SJCRH30 (cell line): ENCODE results near the gene IGFBP3. TPM values are rescaled to one million over a fixed set of nuclear protein-coding genes. Genes with fewer than 3 reads are reported as not detected.

Experiments used
- DNase-seq, 2 experiments: peaks; one replicate each; pipeline ENCODE4 v3.0.0-alpha.2; 2015 to 2020
- H3K27ac ChIP-seq: fragments of 250-450 bp; sonication (Bioruptor Pico); 2 replicates; pipeline ENCODE4 v1.5.1; 2020; ENCODE audit warnings: mild to moderate bottlenecking, moderate library complexity
- H3K27me3 ChIP-seq: fragments of 250-450 bp; sonication (Bioruptor Pico); 2 replicates; pipeline ENCODE4 v1.5.1; 2020; ENCODE audit warnings: mild to moderate bottlenecking, moderate library complexity
- H3K36me3 ChIP-seq: fragments of 250-450 bp; sonication (Bioruptor Pico); 2 replicates; pipeline ENCODE4 v1.5.1; 2020; ENCODE audit warnings: mild to moderate bottlenecking, moderate library complexity
- H3K4me1 ChIP-seq: fragments of 250-450 bp; sonication (Bioruptor Pico); 2 replicates; pipeline ENCODE4 v1.5.1; 2020; ENCODE audit warnings: mild to moderate bottlenecking, moderate library complexity
- H3K4me3 ChIP-seq: fragments of 250-450 bp; sonication (Bioruptor Pico); 2 replicates; pipeline ENCODE4 v1.5.1; 2020; ENCODE audit warnings: mild to moderate bottlenecking, moderate library complexity
- H3K9me3 ChIP-seq: fragments of 250-450 bp; sonication (Bioruptor Pico); replicated peaks from 2 replicates; pipeline ENCODE4 v1.5.1; 2020; ENCODE audit warnings: mild to moderate bottlenecking, moderate library complexity
- total RNA-seq: library from RNA; depleted of rRNA; stranded (reverse); fragments of >200 nt; shearing (Covaris generic); gene quantifications from 2 replicates; pipeline ENCODE4 v1.2.3, GENCODE V29; 2014

IGFBP3 gene
- total RNA-seq, 1 experiment from 2014 or later, result not detected

GRCh38 chr7:45891462-45892402 lies 29.3 kb downstream of the IGFBP3 start:
- H3K4me3 ChIP-seq, result no peak overlapping the region
- H3K9me3 ChIP-seq, result no peaks in the 10 kb centered on the region
- H3K36me3 ChIP-seq, result no peaks in the 10 kb centered on the region
- peaks cover 6% of the 10 kb centered on the region; the same call in 1 of the 2 replicates for H3K27me3 ChIP-seq
- H3K27ac ChIP-seq, result no peak overlapping the region
- no peaks in the 10 kb centered on the region for H3K4me1 ChIP-seq
- DNase-seq, result no peak

- peak in 1 of 2 experiments; percentile 62 for DNase-seq
- no peak overlapping the region for H3K4me3 ChIP-seq
- H3K27ac ChIP-seq, result no peak overlapping the region
- peaks cover 6% of the 10 kb centered on the region; the same call in 1 of the 2 replicates for H3K27me3 ChIP-seq
- H3K36me3 ChIP-seq, result no peaks in the 10 kb centered on the region
- no peaks in the 10 kb centered on the region for H3K9me3 ChIP-seq
- H3K4me1 ChIP-seq, result no peaks in the 10 kb centered on the region
Observed at GRCh38 chr7:45890902-45891461, 30.1 kb downstream of the IGFBP3 start.

- H3K27ac ChIP-seq, result no peak overlapping the region
- DNase-seq, result no peak
- H3K4me3 ChIP-seq, result no peak overlapping the region
- H3K36me3 ChIP-seq, result no peaks in the 10 kb centered on the region
- H3K27me3 ChIP-seq, result peaks cover 9% of the 10 kb centered on the region
- H3K4me1 ChIP-seq, result peaks cover 2% of the 10 kb centered on the region; the same call in 1 of the 2 replicates
- H3K9me3 ChIP-seq, result no peaks in the 10 kb centered on the region
Observed at GRCh38 chr7:45890125-45890901, 30.8 kb downstream of the IGFBP3 start.

- Histone ChIP-seq H3K9me3 (no peaks in the 10 kb centered on the region), H3K27ac (no peak overlapping the region), H3K4me3 (no peak overlapping the region), H3K4me1 (peaks cover 2% of the 10 kb centered on the region; the same call in 1 of the 2 replicates), H3K27me3 (peaks cover 9% of the 10 kb centered on the region), H3K36me3 (no peaks in the 10 kb centered on the region)
- DNase-seq, result no peak
Observed at GRCh38 chr7:45889367-45890067, 31.6 kb downstream of the IGFBP3 start.

GRCh38 chr7:45888993-45889366 lies 32.1 kb downstream of the IGFBP3 start:
- no peaks in the 10 kb centered on the region for H3K9me3 ChIP-seq
- H3K27ac ChIP-seq, result no peak overlapping the region
- H3K4me3 ChIP-seq, result no peak overlapping the region
- H3K36me3 ChIP-seq, result no peaks in the 10 kb centered on the region
- peaks cover 2% of the 10 kb centered on the region; the same call in 1 of the 2 replicates for H3K4me1 ChIP-seq
- peaks cover 9% of the 10 kb centered on the region for H3K27me3 ChIP-seq
- DNase-seq, result no peak

- no peak within 1 kb of the TSS for H3K27ac ChIP-seq
Observed at GRCh38 chr7:45888185-45888992, 32.7 kb downstream of the IGFBP3 start, which contains the start of gene IGFBP1. Gene IGFBP1 (plus strand): TSS chr7:45888488. CDS start chr7:45888653, 165 bp downstream.

GRCh38 chr7:45886931-45887667 lies 34.0 kb downstream of the IGFBP3 start:
- H3K4me3 ChIP-seq, result no peak overlapping the region

More at GRCh38 chr7:45888185-45888992, 32.7 kb downstream of the IGFBP3 start, which contains the start of gene IGFBP1:
- DNase-seq, result no peak
- Histone ChIP-seq H3K9me3 (no peaks in the 10 kb centered on the region), H3K27me3 (peaks cover 9% of the 10 kb centered on the region), H3K4me1 (peaks cover 2% of the 10 kb centered on the region; the same call in 1 of the 2 replicates), H3K4me3 (no peak within 1 kb of the TSS), H3K36me3 (no peaks in the 10 kb centered on the region)

GRCh38 chr7:45885264-45885882 lies 35.7 kb downstream of the IGFBP3 start:
- Histone ChIP-seq H3K27ac (no peak overlapping the region), H3K27me3 (peaks cover 9% of the 10 kb centered on the region), H3K36me3 (no peaks in the 10 kb centered on the region), H3K9me3 (no peaks in the 10 kb centered on the region), H3K4me3 (no peak overlapping the region), H3K4me1 (peaks cover 2% of the 10 kb centered on the region; the same call in 1 of the 2 replicates)
- no peak for DNase-seq

More at GRCh38 chr7:45886931-45887667, 34.0 kb downstream of the IGFBP3 start:
- Histone ChIP-seq H3K4me1 (peaks cover 2% of the 10 kb centered on the region; the same call in 1 of the 2 replicates), H3K9me3 (no peaks in the 10 kb centered on the region), H3K27ac (no peak overlapping the region), H3K27me3 (peaks cover 9% of the 10 kb centered on the region), H3K36me3 (no peaks in the 10 kb centered on the region)
- DNase-seq, result no peak

- peaks cover 2% of the 10 kb centered on the region; the same call in 1 of the 2 replicates for H3K4me1 ChIP-seq
- no peaks in the 10 kb centered on the region for H3K36me3 ChIP-seq
- H3K27ac ChIP-seq, result no peak overlapping the region
- H3K4me3 ChIP-seq, result no peak overlapping the region
- H3K27me3 ChIP-seq, result peaks cover 3% of the 10 kb centered on the region; the same call in 1 of the 2 replicates
- H3K9me3 ChIP-seq, result no peaks in the 10 kb centered on the region
- DNase-seq, result no peak
Observed at GRCh38 chr7:45884136-45884535, 36.9 kb downstream of the IGFBP3 start.

- Histone ChIP-seq H3K27ac (no peak overlapping the region), H3K36me3 (no peaks in the 10 kb centered on the region), H3K9me3 (no peaks in the 10 kb centered on the region), H3K4me3 (no peak overlapping the region), H3K27me3 (peaks cover 3% of the 10 kb centered on the region; the same call in 1 of the 2 replicates), H3K4me1 (peaks cover 2% of the 10 kb centered on the region; the same call in 1 of the 2 replicates)
- no peak for DNase-seq
Observed at GRCh38 chr7:45882465-45882810, 38.6 kb downstream of the IGFBP3 start.

GRCh38 chr7:45881759-45882464 lies 39.2 kb downstream of the IGFBP3 start:
- no peak for DNase-seq
- H3K27ac ChIP-seq, result no peak overlapping the region
- no peaks in the 10 kb centered on the region for H3K9me3 ChIP-seq

GRCh38 chr7:45881280-45881758 lies 39.8 kb downstream of the IGFBP3 start:
- Histone ChIP-seq H3K27me3 (peaks cover 3% of the 10 kb centered on the region; the same call in 1 of the 2 replicates), H3K4me3 (no peak overlapping the region), H3K9me3 (no peaks in the 10 kb centered on the region), H3K27ac (no peak overlapping the region), H3K36me3 (no peaks in the 10 kb centered on the region), H3K4me1 (peaks cover 2% of the 10 kb centered on the region; the same call in 1 of the 2 replicates)
- no peak for DNase-seq

More at GRCh38 chr7:45881759-45882464, 39.2 kb downstream of the IGFBP3 start:
- peaks cover 3% of the 10 kb centered on the region; the same call in 1 of the 2 replicates for H3K27me3 ChIP-seq
- H3K4me1 ChIP-seq, result peaks cover 2% of the 10 kb centered on the region; the same call in 1 of the 2 replicates
- no peaks in the 10 kb centered on the region for H3K36me3 ChIP-seq
- H3K4me3 ChIP-seq, result no peak overlapping the region
